ENCODE measurements around the gene RAB3C. TPM values are rescaled to one million over a fixed set of nuclear protein-coding genes. Genes with fewer than 3 reads are reported as not detected.

Gene RAB3C
- total RNA-seq, 2 donors from 2014 or later = 2.3 to 45.2 TPM

DNA sequence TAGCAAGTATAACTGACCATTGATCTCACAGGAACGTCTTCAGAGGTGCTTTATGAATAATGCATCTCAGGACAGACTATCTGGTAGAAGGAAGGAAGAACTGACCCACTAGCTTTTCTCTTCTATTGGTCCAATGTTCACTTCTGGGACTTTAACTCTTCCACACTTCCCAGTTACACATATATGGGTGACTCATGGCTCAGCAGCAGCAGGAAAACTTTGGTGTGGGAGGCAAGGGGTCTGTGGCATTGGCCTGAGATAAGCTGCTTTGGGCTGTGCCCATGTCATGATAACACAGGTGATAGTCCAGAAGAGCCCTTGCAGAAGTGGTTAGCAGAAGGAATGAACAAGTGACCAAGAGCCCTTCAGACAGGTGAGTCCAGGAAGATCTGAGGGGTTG, 148.8 kb downstream of the RAB3C start:
- DNase-seq = no peak
- no peaks in the 10 kb centered on the region for H3K9me3 ChIP-seq
- intact Hi-C loops (cut with DNase I) = no loop called here
- H3K36me3 ChIP-seq (replicated peaks in 1 of 2; ENCODE audit: insufficient read depth in 1 of 2, low read depth in 2 of 2) = no peaks in the 10 kb centered on the region
- H3K4me1 ChIP-seq = no peaks in the 10 kb centered on the region
- TF ChIP-seq POLR2A (IDR thresholded peaks at IDR 0.05) = no peak
- TF ChIP-seq CTCF (IDR thresholded peaks at IDR 0.05) = no peak
- 66 to 72% methylated on average over 1 of the region's 1 CpG for WGBS, 2 donors
- no peak for ATAC-seq
- no peak overlapping the region for H3K4me3 ChIP-seq
- no peak overlapping the region for H3K27ac ChIP-seq
- no peaks in the 10 kb centered on the region for H3K27me3 ChIP-seq

- TF ChIP-seq POLR2A (IDR thresholded peaks at IDR 0.05) (no peak), CTCF (IDR thresholded peaks at IDR 0.05) (no peak)
- DNase-seq = no peak
- Histone ChIP-seq H3K27ac (no peak overlapping the region), H3K4me1 (no peaks in the 10 kb centered on the region), H3K9me3 (no peaks in the 10 kb centered on the region), H3K4me3 (no peak overlapping the region), H3K36me3 (replicated peaks in 1 of 2; ENCODE audit: insufficient read depth in 1 of 2, low read depth in 2 of 2) (no peaks in the 10 kb centered on the region), H3K27me3 (no peaks in the 10 kb centered on the region)
- intact Hi-C loops (cut with DNase I) = no loop called here
- no peak for ATAC-seq
- WGBS, 2 donors = 70 to 92% methylated on average over 1 of the region's 1 CpG
Observed at GRCh38 chr5:58735637-58736036, 152.8 kb downstream of the RAB3C start.

DNA sequence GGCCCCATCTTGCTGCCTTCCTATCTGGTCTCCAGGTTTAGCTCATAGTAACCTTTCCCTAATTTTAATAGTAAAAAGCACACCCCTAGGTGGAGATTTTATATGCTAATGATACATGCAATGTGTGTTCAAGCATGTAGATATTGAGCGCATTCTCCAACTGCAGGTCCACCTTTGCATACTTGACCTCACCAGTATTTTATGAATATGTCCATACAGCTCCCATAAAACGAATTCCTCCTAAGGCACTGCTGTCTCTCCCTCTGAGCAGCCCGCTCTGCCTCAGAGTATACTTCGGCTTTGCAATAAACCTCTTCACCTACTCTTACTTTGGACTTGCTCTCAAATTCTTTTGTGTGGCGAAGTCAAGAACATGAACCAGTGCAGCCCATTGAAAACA, 153.3 kb downstream of the RAB3C start:
- intact Hi-C loops (cut with DNase I) = no loop called here
- Histone ChIP-seq H3K4me1 (no peaks in the 10 kb centered on the region), H3K36me3 (replicated peaks in 1 of 2; ENCODE audit: insufficient read depth in 1 of 2, low read depth in 2 of 2) (no peaks in the 10 kb centered on the region), H3K27ac (no peak overlapping the region), H3K27me3 (no peaks in the 10 kb centered on the region), H3K9me3 (no peaks in the 10 kb centered on the region), H3K4me3 (no peak overlapping the region)
- ATAC-seq (no peak), DNase-seq (no peak)
- TF ChIP-seq CTCF (IDR thresholded peaks at IDR 0.05) = no peak
- no peak for TF ChIP-seq POLR2A (IDR thresholded peaks at IDR 0.05)
- WGBS, 2 donors = 89 to 94% methylated on average over 5 of the region's 5 CpGs

DNA sequence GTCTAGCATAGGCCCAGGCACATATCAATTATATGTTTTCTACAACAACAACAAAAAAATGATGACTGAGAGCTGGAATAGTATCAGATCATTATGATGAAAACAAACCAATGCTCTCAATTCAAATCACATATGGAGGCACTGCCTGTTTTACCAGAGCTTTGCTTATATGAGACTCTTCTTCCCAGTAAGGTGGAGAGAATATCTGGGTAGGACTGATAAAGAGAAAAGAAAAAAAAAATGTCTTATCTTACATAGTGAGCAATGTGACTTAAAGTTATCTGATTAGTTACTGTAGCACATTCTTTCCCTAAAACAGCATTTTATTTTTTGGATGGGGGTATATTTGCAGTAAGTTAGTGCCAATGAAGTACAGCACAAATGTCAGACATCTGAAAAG, 154.8 kb downstream of the RAB3C start:
- intact Hi-C loops (cut with DNase I) = no loop called here
- TF ChIP-seq CTCF (IDR thresholded peaks at IDR 0.05) = no peak
- TF ChIP-seq POLR2A (IDR thresholded peaks at IDR 0.05) = no peak
- no peaks in the 10 kb centered on the region for H3K4me1 ChIP-seq
- H3K36me3 ChIP-seq (replicated peaks in 1 of 2; ENCODE audit: insufficient read depth in 1 of 2, low read depth in 2 of 2) = no peaks in the 10 kb centered on the region
- H3K27ac ChIP-seq = no peak overlapping the region
- no peaks in the 10 kb centered on the region for H3K9me3 ChIP-seq
- H3K27me3 ChIP-seq = no peaks in the 10 kb centered on the region
- no peak for ATAC-seq
- no peak overlapping the region for H3K4me3 ChIP-seq
- DNase-seq = no peak

- TF ChIP-seq POLR2A (IDR thresholded peaks at IDR 0.05) = no peak
- no peak for TF ChIP-seq CTCF (IDR thresholded peaks at IDR 0.05)
- no peak for DNase-seq
Observed at GRCh38 chr5:58738336-58738735, 155.5 kb downstream of the RAB3C start.

More at GRCh38 chr5:58738336-58738735, 155.5 kb downstream of the RAB3C start:
- no peaks in the 10 kb centered on the region for H3K27me3 ChIP-seq
- 55 to 61% methylated on average over 2 of the region's 2 CpGs for WGBS, 2 donors
- no peak for ATAC-seq
- H3K4me1 ChIP-seq = no peaks in the 10 kb centered on the region
- no peaks in the 10 kb centered on the region for H3K9me3 ChIP-seq
- no peak overlapping the region for H3K27ac ChIP-seq
- intact Hi-C loops (cut with DNase I) = no loop called here
- H3K36me3 ChIP-seq (replicated peaks in 1 of 2; ENCODE audit: insufficient read depth in 1 of 2, low read depth in 2 of 2) = no peaks in the 10 kb centered on the region
- H3K4me3 ChIP-seq = no peak overlapping the region

Measured in body of pancreas (tissue), 4 donors.